ENCODE data around the gene PLPPR3. TPM values are rescaled to one million over a fixed set of nuclear protein-coding genes. Genes with fewer than 3 reads are reported as not detected.

Gene PLPPR3
- total and polyA plus RNA-seq, 10 of the 15 experiments (the other 5 are each of a cell fraction or from before 2014, with no cell fraction given): 0.07 TPM; not detected in 9

GRCh38 chr19:855566-856120, 33.9 kb upstream of the PLPPR3 start:
- H3K4me1 ChIP-seq (ENCODE audit: control insufficient read depth, insufficient read depth, low read length): no peaks in the 10 kb centered on the region
- BruUV-seq (replicated peaks): no TSS peak
- no peak overlapping the region for H3K4me2 ChIP-seq (ENCODE audit: control insufficient read depth, insufficient read depth)
- intact Hi-C loops (cut with micrococcal nuclease; ENCODE audit: unreplicated experiment) (no loop called here), in situ Hi-C loops (cut with MboI) (loop anchor here (5.0 kb wide), 2 partner anchors 67 to 132 kb away; no protein-coding TSS in a partner anchor)
- H2AFZ ChIP-seq (ENCODE audit: control insufficient read depth, low read depth, low read length): no peak overlapping the region
- ChIA-PET CTCF (interaction anchor here (0.7 to 2.2 kb wide), 5 partner anchors 8 to 129 kb away, joined by 3 to 8 read pairs (median 3); partner anchors contain the start of gene WDR18), SMC1A (ENCODE audit: uncharacterized antibody, unreplicated experiment) (interaction anchor here (0.9 to 1.3 kb wide), 4 partner anchors 18 to 129 kb away, joined by 3 to 4 read pairs (median 3); partner anchors contain the start of gene WDR18), RAD21 (ENCODE audit: unreplicated experiment) (interaction anchor here (1.0 kb wide), 1 partner anchor 86 kb away, joined by 3 read pairs; no protein-coding TSS in a partner anchor), POLR2A (no interaction called here)
- 55% methylated on average over 40 of the region's 40 CpGs for WGBS (ENCODE audit: insufficient coverage, insufficient replicate concordance, low lambda C conversion rate, missing lambda C conversion rate)
- H3K36me3 ChIP-seq (ENCODE audit: control insufficient read depth in 2 of 2, insufficient read depth in 2 of 2, low read length in 1 of 2): no peaks in the 10 kb centered on the region
- FAIRE-seq (no peak), DNase-seq (ENCODE audit: low read depth, low spot score) (no peak), ATAC-seq (no peak)
- no peaks in the 10 kb centered on the region for H4K20me1 ChIP-seq (ENCODE audit: control insufficient read depth, insufficient read depth)
- H3K4me3 ChIP-seq: no peak overlapping the region
- no peak overlapping the region for H3K27ac ChIP-seq (ENCODE audit: control insufficient read depth, insufficient read depth)
- H3K9me3 ChIP-seq (replicated peaks; ENCODE audit: control insufficient read depth, insufficient read depth, low read length): no peaks in the 10 kb centered on the region
- TF ChIP-seq ATF2 (IDR thresholded peaks at IDR 0.05; ENCODE audit: low read length) (no peak), NFYB (IDR thresholded peaks at IDR 0.05; ENCODE audit: insufficient read depth, low read depth, low read length) (no peak), SRF (IDR thresholded peaks at IDR 0.05; ENCODE audit: low read depth in 2 of 2, low read length in 2 of 2) (no peak), BCL3 (IDR thresholded peaks at IDR 0.05; ENCODE audit: borderline replicate concordance, insufficient read depth, low read depth, low read length, poor library complexity, severe bottlenecking) (no peak), EGR1 (IDR thresholded peaks at IDR 0.05; ENCODE audit: borderline replicate concordance in 1 of 2, low read depth in 2 of 2, low read length in 2 of 2) (no peak)
- no peaks in the 10 kb centered on the region for H3K79me2 ChIP-seq (ENCODE audit: control insufficient read depth, insufficient read depth, low read length)
- H3K9ac ChIP-seq (ENCODE audit: control insufficient read depth, insufficient read depth, low read length): no peak overlapping the region
- no peaks in the 10 kb centered on the region; a peak in 1 of 4 replicates for H3K27me3 ChIP-seq (replicated peaks in 1 of 2; ENCODE audit: control insufficient read depth in 2 of 2, insufficient read depth in 2 of 2, low read length in 1 of 2)

Data from GM12878 (cell line).